ENCODE measurements around the gene ELK3.
"Not testable (repeated sequence)": the region's sequence is repeated elsewhere in the genome, so short reads cannot be mapped to it uniquely, and the experiment has no call there.

ELK3 gene

GRCh38 chr12:96317801-96318200, 123.6 kb downstream of the ELK3 start:
- DNase-seq = not testable (repeated sequence)
